ENCODE measurements around the gene DMBX1.
A peak's percentile ranks its signal among the peaks of the same experiment; 100 is the strongest.

Gene DMBX1

GRCh38 chr1:46458846-46459245, 30.8 kb upstream of the DMBX1 start:
- no peak for DNase-seq (ENCODE audit: low read depth in 1 of 2, low spot score in 1 of 2)

GRCh38 chr1:46459315-46459714, 30.3 kb upstream of the DMBX1 start:
- no peak for DNase-seq (ENCODE audit: low read depth in 1 of 2, low spot score in 1 of 2)

GRCh38 chr1:46461017-46461808, 28.4 kb upstream of the DMBX1 start:
- DNase-seq (ENCODE audit: low read depth in 1 of 2, low spot score in 1 of 2) = no peak

- DNase-seq (ENCODE audit: low read depth in 1 of 2, low spot score in 1 of 2) = no peak
Observed at GRCh38 chr1:46461809-46462448, 27.7 kb upstream of the DMBX1 start.

- DNase-seq (ENCODE audit: low read depth in 1 of 2, low spot score in 1 of 2) = no peak
Observed at GRCh38 chr1:46464013-46464548, 25.6 kb upstream of the DMBX1 start.

GRCh38 chr1:46464915-46465314, 24.7 kb upstream of the DMBX1 start:
- DNase-seq (ENCODE audit: low read depth in 1 of 2, low spot score in 1 of 2) = no peak

- DNase-seq (ENCODE audit: low read depth in 1 of 2, low spot score in 1 of 2) = no peak
Observed at GRCh38 chr1:46465981-46466476, 23.6 kb upstream of the DMBX1 start.

- no peak for DNase-seq (ENCODE audit: low read depth in 1 of 2, low spot score in 1 of 2)
Observed at GRCh38 chr1:46466477-46467182, 23.0 kb upstream of the DMBX1 start.

GRCh38 chr1:46467183-46467504, 22.5 kb upstream of the DMBX1 start:
- no peak for DNase-seq (ENCODE audit: low read depth in 1 of 2, low spot score in 1 of 2)

- DNase-seq (ENCODE audit: low read depth in 1 of 2, low spot score in 1 of 2) = no peak
Observed at GRCh38 chr1:46469881-46470280, 19.8 kb upstream of the DMBX1 start.

GRCh38 chr1:46471848-46472492, 17.7 kb upstream of the DMBX1 start:
- no peak for DNase-seq (ENCODE audit: low read depth in 1 of 2, low spot score in 1 of 2)

- no peak for DNase-seq (ENCODE audit: low read depth in 1 of 2, low spot score in 1 of 2)
Observed at GRCh38 chr1:46472498-46473181, 17.0 kb upstream of the DMBX1 start.

GRCh38 chr1:46473991-46474390, 15.6 kb upstream of the DMBX1 start:
- DNase-seq (ENCODE audit: low read depth in 1 of 2, low spot score in 1 of 2) = no peak

GRCh38 chr1:46474570-46474969, 15.1 kb upstream of the DMBX1 start:
- no peak for DNase-seq (ENCODE audit: low read depth in 1 of 2, low spot score in 1 of 2)

- DNase-seq (ENCODE audit: low read depth in 1 of 2, low spot score in 1 of 2) = no peak
Observed at GRCh38 chr1:46476673-46477072, 13.0 kb upstream of the DMBX1 start.

- peak; percentile 54 to 68 for DNase-seq (ENCODE audit: low read depth in 1 of 2, low spot score in 1 of 2)
Observed at GRCh38 chr1:46477153-46477929, 12.3 kb upstream of the DMBX1 start.

GRCh38 chr1:46478721-46479485, 10.7 kb upstream of the DMBX1 start:
- no peak for DNase-seq (ENCODE audit: low read depth in 1 of 2, low spot score in 1 of 2)

GRCh38 chr1:46479744-46480350, 9.8 kb upstream of the DMBX1 start:
- no peak for DNase-seq (ENCODE audit: low read depth in 1 of 2, low spot score in 1 of 2)

Measured in stimulated activated CD4-positive, alpha-beta T cell treated with anti-CD3 and anti-CD28 coated beads, Interleukin-15, amount 100 ng/mL, for 1 hour (primary cell).